ENCODE results near the gene TINAGL1. TPM values are rescaled to one million over a fixed set of nuclear protein-coding genes. Genes with fewer than 3 reads are reported as not detected.

Gene TINAGL1
- total RNA-seq, 1 experiment from 2014 or later: 2.9 TPM

DNA sequence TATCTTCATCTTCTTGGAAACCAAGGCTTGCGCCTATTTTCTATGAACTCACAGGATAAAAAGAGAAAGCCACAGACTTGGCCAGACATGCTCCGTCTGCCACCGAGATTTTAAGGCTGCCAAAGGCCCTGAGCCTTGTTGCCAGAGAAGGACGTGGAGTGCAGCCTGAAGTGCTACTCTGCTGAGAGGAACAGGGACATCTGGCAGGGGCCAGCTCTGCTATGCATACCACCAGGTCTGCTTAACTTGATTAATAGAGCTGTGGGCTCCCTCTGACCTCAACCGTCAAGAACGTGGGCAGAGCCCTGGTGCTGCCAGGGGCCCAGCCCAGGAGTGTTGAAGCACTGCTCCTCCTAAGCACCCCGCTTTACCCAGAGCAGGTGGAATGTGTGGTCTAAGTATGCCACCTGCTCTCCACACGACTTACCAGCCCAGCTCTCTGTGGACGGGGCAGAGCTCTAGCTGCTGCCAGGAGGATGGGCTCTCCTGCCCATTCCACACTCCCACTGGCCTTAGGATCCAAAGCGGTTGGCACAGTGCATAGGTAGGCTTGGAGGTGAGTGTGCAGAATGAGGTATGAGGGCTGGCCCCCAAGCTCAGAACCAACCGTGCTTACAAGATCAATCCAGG lies 51.7 kb downstream of the TINAGL1 start:
- no peaks in the 10 kb centered on the region for H3K27me3 Mint-ChIP-seq (ENCODE audit: insufficient read depth, unreplicated experiment)
- no TSS peak for BruUV-seq (replicated peaks)
- peaks cover 32% of the 10 kb centered on the region for H3K36me3 Mint-ChIP-seq (ENCODE audit: insufficient read depth, unreplicated experiment)
- intact Hi-C loops (cut with micrococcal nuclease): no loop called here
- CTCF ChIA-PET: interaction anchor here (1.0 to 1.1 kb wide), 2 partner anchors 9 to 34 kb away, joined by 4 to 5 read pairs; no protein-coding TSS in a partner anchor
- TF ChIP-seq, protein P1, sequence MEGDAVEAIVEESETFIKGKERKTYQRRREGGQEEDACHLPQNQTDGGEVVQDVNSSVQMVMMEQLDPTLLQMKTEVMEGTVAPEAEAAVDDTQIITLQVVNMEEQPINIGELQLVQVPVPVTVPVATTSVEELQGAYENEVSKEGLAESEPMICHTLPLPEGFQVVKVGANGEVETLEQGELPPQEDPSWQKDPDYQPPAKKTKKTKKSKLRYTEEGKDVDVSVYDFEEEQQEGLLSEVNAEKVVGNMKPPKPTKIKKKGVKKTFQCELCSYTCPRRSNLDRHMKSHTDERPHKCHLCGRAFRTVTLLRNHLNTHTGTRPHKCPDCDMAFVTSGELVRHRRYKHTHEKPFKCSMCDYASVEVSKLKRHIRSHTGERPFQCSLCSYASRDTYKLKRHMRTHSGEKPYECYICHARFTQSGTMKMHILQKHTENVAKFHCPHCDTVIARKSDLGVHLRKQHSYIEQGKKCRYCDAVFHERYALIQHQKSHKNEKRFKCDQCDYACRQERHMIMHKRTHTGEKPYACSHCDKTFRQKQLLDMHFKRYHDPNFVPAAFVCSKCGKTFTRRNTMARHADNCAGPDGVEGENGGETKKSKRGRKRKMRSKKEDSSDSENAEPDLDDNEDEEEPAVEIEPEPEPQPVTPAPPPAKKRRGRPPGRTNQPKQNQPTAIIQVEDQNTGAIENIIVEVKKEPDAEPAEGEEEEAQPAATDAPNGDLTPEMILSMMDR (IDR thresholded peaks at IDR 0.05; ENCODE audit: unreplicated experiment): no peak
- peaks cover 23% of the 10 kb centered on the region for H3K4me1 Mint-ChIP-seq (ENCODE audit: insufficient read depth, unreplicated experiment)
- H3K9me3 Mint-ChIP-seq (ENCODE audit: unreplicated experiment): no peaks in the 10 kb centered on the region
- H3K4me3 Mint-ChIP-seq (ENCODE audit: unreplicated experiment): no peak overlapping the region
- no peak for DNase-seq (ENCODE audit: unreplicated experiment)
- POLR2A ChIA-PET: interaction anchor here (1.2 to 11.4 kb wide), 5 partner anchors 9 to 31 kb away, joined by 3 to 207 read pairs (median 8); partner anchors contain the start of gene PEF1
- H3K27ac Mint-ChIP-seq (ENCODE audit: low read depth, unreplicated experiment): peak overlapping the region; percentile 89

DNA sequence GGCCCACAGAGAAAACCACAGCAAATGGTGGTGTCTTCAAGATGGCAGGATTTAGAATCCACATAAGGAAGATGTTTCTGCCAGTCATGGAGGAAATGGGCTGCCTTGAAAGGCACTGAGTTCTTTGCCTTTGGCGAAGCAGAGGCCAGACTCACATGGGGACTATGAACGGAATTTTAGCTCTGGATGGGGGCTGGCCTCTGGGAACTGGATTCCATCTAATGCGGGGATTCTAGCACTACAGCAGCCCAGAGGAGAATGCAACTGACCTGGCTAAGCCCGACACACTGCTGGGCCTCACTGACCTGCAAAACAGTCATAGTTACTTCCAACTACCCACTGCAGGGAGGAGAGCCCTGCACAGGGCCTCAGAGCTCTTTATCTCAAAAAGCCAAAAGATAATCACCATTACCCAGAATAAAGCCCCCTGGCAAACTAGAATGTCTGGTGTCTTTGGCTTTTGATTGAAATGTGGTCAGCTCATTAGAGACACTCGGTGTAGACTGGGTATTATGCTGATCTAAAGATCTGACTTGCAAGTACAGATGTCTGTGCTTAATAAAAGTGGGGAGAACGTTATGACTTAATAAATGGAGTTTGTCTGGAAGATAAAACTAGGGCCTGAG lies 52.7 kb downstream of the TINAGL1 start:
- H3K36me3 Mint-ChIP-seq (ENCODE audit: insufficient read depth, unreplicated experiment): peaks cover 42% of the 10 kb centered on the region
- H3K27me3 Mint-ChIP-seq (ENCODE audit: insufficient read depth, unreplicated experiment): no peaks in the 10 kb centered on the region
- H3K4me3 Mint-ChIP-seq (ENCODE audit: unreplicated experiment): no peak overlapping the region
- no peaks in the 10 kb centered on the region for H3K9me3 Mint-ChIP-seq (ENCODE audit: unreplicated experiment)
- no TSS peak for BruUV-seq (replicated peaks)
- TF ChIP-seq, protein P1 (IDR thresholded peaks at IDR 0.05; ENCODE audit: unreplicated experiment): no peak
- ChIA-PET POLR2A (interaction anchor here (0.6 to 11.4 kb wide), 4 partner anchors 10 to 466 kb away, joined by 4 to 207 read pairs (median 8); partner anchors contain the start of gene PEF1), CTCF (interaction anchor here (1.0 to 1.2 kb wide), 4 partner anchors 8 to 207 kb away, joined by 3 to 4 read pairs (median 4); no protein-coding TSS in a partner anchor)
- no peak for DNase-seq (ENCODE audit: unreplicated experiment)
- H3K4me1 Mint-ChIP-seq (ENCODE audit: insufficient read depth, unreplicated experiment): peaks cover 23% of the 10 kb centered on the region
- intact Hi-C loops (cut with micrococcal nuclease): no loop called here
- no peak overlapping the region for H3K27ac Mint-ChIP-seq (ENCODE audit: low read depth, unreplicated experiment)

DNA sequence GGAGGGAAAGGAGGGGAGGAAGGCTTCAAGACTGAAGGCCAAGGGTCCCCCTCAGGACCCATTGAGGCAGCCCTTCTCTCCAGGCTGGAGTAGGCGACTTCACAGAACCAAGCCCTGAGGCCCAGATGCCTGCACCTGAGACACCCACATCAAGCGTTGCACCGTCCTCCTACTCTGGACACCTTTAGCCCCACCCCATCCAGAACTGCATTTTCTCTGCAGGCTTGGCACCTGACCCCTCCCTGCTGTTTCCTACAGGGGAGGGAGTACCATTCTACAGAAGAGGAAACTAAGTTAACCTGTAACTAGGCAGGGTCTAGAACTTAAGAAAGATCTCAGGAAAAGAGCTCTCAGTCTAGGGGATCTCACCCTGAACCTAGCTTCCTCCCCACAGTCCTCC lies 56.3 kb downstream of the TINAGL1 start:
- BruUV-seq (replicated peaks): no TSS peak
- peaks cover 52% of the 10 kb centered on the region for H3K36me3 Mint-ChIP-seq (ENCODE audit: insufficient read depth, unreplicated experiment)
- no peak for DNase-seq (ENCODE audit: unreplicated experiment)
- H3K9me3 Mint-ChIP-seq (ENCODE audit: unreplicated experiment): no peaks in the 10 kb centered on the region
- POLR2A ChIA-PET: interaction anchor here (1.2 to 11.4 kb wide), 2 partner anchors 7 to 8 kb away, joined by 3 to 207 read pairs; partner anchors contain the start of gene PEF1
- TF ChIP-seq, protein P1 (IDR thresholded peaks at IDR 0.05; ENCODE audit: unreplicated experiment): no peak
- no peaks in the 10 kb centered on the region for H3K27me3 Mint-ChIP-seq (ENCODE audit: insufficient read depth, unreplicated experiment)
- CTCF ChIA-PET: interaction anchor here (0.8 to 2.1 kb wide), 3 partner anchors 13 to 41 kb away, joined by 3 to 9 read pairs (median 7); no protein-coding TSS in a partner anchor
- peaks cover 21% of the 10 kb centered on the region for H3K4me1 Mint-ChIP-seq (ENCODE audit: insufficient read depth, unreplicated experiment)
- H3K4me3 Mint-ChIP-seq (ENCODE audit: unreplicated experiment): no peak overlapping the region
- H3K27ac Mint-ChIP-seq (ENCODE audit: low read depth, unreplicated experiment): no peak overlapping the region
- intact Hi-C loops (cut with micrococcal nuclease): no loop called here

DNA sequence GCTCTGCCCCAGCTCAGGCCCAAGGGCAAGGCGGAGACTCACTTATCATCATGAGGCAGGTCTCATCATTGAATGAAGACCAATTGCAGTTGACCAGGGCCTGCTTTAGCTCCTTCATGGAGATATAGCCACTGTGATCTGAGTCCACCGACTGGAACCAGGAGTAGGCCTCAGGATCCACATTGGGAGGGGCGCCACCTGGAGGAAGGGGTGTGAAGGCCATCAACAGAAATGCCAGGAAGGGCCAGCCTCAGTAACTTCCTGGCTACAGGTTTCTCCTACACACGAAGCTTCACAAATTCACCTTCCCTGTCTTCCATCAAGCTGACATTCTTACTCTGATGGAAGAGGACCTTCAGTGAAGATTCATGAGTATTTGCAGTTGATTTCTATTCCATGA lies 56.8 kb downstream of the TINAGL1 start:
- Mint-ChIP-seq H3K27ac (ENCODE audit: low read depth, unreplicated experiment) (no peak overlapping the region), H3K36me3 (ENCODE audit: insufficient read depth, unreplicated experiment) (peaks cover 52% of the 10 kb centered on the region), H3K4me3 (ENCODE audit: unreplicated experiment) (no peak overlapping the region), H3K9me3 (ENCODE audit: unreplicated experiment) (no peaks in the 10 kb centered on the region), H3K27me3 (ENCODE audit: insufficient read depth, unreplicated experiment) (no peaks in the 10 kb centered on the region), H3K4me1 (ENCODE audit: insufficient read depth, unreplicated experiment) (peaks cover 21% of the 10 kb centered on the region)
- no TSS peak for BruUV-seq (replicated peaks)
- TF ChIP-seq, protein P1 (IDR thresholded peaks at IDR 0.05; ENCODE audit: unreplicated experiment): peak; percentile 33
- intact Hi-C loops (cut with micrococcal nuclease): no loop called here
- CTCF ChIA-PET: interaction anchor here (0.8 to 2.1 kb wide), 3 partner anchors 14 to 42 kb away, joined by 3 to 9 read pairs (median 7); no protein-coding TSS in a partner anchor
- peak; percentile 52 for DNase-seq (ENCODE audit: unreplicated experiment)
- POLR2A ChIA-PET: interaction anchor here (1.2 to 11.4 kb wide), 2 partner anchors 7 to 9 kb away, joined by 3 to 207 read pairs; partner anchors contain the start of gene PEF1
